ENCODE results near the gene OLFM2. TPM values are rescaled to one million over a fixed set of nuclear protein-coding genes. Genes with fewer than 3 reads are reported as not detected.

OLFM2 gene
- total and polyA plus RNA-seq, 9 of the 15 experiments (the other 6 are each of a cell fraction or from before 2014, with no cell fraction given), result 0.10 to 0.33 (median 0.23) TPM; not detected in 4

GRCh38 chr19:9847087-9847671 lies 89.1 kb downstream of the OLFM2 start (continued):
- TF ChIP-seq HOXB6 (CRISPR knock-in tag; IDR thresholded peaks at IDR 0.05; ENCODE audit: borderline replicate concordance) (no peak), VEZF1 (CRISPR knock-in tag; IDR thresholded peaks at IDR 0.05) (peak; percentile 51), FOSL1 (tag; conservative IDR thresholded peaks at IDR 0.05) (peak; percentile 82), ESRRA (IDR thresholded peaks at IDR 0.05; ENCODE audit: borderline replicate concordance, low read depth) (no peak), CREB3 (tag; conservative IDR thresholded peaks at IDR 0.05; ENCODE audit: low read depth) (no peak), ZNF668 (CRISPR knock-in tag; IDR thresholded peaks at IDR 0.05) (no peak), RB1 (IDR thresholded peaks at IDR 0.05; ENCODE audit: low read depth) (no peak), CHD1 (IDR thresholded peaks at IDR 0.05; ENCODE audit: low read length) (no peak), GTF2A2 (tag; IDR thresholded peaks at IDR 0.05) (no peak), ZNF79 (CRISPR knock-in tag; IDR thresholded peaks at IDR 0.05; ENCODE audit: low read depth) (no peak), NFIC (IDR thresholded peaks at IDR 0.05) (peak; percentile 21; the same call in 1 of the 2 replicates)
- TF ChIP-seq, protein P1, sequence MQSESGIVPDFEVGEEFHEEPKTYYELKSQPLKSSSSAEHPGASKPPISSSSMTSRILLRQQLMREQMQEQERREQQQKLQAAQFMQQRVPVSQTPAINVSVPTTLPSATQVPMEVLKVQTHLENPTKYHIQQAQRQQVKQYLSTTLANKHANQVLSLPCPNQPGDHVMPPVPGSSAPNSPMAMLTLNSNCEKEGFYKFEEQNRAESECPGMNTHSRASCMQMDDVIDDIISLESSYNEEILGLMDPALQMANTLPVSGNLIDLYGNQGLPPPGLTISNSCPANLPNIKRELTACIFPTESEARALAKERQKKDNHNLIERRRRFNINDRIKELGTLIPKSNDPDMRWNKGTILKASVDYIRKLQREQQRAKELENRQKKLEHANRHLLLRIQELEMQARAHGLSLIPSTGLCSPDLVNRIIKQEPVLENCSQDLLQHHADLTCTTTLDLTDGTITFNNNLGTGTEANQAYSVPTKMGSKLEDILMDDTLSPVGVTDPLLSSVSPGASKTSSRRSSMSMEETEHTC (IDR thresholded peaks at IDR 0.05), result 0 out of 2 replicates have a peak, but pooled peaks have one; percentile 38
- TF ChIP-seq, protein P2, sequence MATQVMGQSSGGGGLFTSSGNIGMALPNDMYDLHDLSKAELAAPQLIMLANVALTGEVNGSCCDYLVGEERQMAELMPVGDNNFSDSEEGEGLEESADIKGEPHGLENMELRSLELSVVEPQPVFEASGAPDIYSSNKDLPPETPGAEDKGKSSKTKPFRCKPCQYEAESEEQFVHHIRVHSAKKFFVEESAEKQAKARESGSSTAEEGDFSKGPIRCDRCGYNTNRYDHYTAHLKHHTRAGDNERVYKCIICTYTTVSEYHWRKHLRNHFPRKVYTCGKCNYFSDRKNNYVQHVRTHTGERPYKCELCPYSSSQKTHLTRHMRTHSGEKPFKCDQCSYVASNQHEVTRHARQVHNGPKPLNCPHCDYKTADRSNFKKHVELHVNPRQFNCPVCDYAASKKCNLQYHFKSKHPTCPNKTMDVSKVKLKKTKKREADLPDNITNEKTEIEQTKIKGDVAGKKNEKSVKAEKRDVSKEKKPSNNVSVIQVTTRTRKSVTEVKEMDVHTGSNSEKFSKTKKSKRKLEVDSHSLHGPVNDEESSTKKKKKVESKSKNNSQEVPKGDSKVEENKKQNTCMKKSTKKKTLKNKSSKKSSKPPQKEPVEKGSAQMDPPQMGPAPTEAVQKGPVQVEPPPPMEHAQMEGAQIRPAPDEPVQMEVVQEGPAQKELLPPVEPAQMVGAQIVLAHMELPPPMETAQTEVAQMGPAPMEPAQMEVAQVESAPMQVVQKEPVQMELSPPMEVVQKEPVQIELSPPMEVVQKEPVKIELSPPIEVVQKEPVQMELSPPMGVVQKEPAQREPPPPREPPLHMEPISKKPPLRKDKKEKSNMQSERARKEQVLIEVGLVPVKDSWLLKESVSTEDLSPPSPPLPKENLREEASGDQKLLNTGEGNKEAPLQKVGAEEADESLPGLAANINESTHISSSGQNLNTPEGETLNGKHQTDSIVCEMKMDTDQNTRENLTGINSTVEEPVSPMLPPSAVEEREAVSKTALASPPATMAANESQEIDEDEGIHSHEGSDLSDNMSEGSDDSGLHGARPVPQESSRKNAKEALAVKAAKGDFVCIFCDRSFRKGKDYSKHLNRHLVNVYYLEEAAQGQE (IDR thresholded peaks at IDR 0.05; ENCODE audit: borderline replicate concordance), result 0 out of 2 replicates have a peak, but pooled peaks have one; percentile 33
- TF ChIP-seq, protein P2 (CRISPR knock-in tag; IDR thresholded peaks at IDR 0.05; ENCODE audit: low read depth), result no peak
